ENCODE data around the gene FBXL7.

Gene FBXL7

GRCh38 chr5:15539951-15540350, 40.0 kb downstream of the FBXL7 start:
- DNase-seq (ENCODE audit: low read depth in 2 of 2), result no peak

DNA sequence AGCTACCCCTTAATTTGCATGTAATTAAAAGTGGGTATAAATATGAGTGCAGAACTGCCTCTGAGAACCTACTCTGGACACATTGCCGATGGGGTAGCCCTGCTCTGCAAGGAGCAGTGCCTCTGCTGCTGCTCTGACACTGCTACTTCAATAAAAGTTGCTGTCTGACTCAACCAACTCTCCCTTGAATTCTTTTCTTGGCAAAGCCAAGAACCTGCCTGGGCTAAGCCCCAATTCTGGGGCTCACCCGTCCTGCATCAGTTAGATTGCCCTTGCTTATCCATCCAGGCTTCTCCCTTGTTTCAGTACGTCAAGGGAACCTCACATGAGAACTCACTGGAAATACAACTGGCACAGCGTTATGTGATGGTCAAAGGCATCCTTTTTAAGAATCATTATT, 44.1 kb downstream of the FBXL7 start:
- DNase-seq (ENCODE audit: low read depth in 2 of 2), result no peak

GRCh38 chr5:15545082-15545481, 45.1 kb downstream of the FBXL7 start:
- no peak for DNase-seq (ENCODE audit: low read depth in 2 of 2)

- DNase-seq (ENCODE audit: low read depth in 2 of 2), result no peak
Measured at GRCh38 chr5:15547261-15547839, 47.4 kb downstream of the FBXL7 start.

DNA sequence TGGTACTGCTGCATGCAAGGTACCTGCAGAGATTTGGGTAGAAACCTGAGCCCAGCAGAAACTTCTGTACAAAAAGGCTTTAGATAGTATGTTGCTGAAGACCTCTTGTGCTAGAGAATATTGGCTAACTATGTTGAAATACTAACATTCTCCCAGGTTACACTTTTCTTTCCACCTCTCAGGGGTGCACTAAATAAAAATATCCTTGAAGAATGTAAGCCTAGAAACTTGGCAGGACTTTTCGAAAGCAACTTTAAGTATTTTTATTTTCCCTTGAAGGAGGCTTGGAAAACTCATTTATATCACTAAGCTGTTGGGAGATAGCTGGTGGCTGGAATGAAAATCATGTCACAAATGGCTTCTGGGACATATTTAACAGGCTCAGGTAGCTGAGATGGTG, 50.0 kb downstream of the FBXL7 start:
- DNase-seq (ENCODE audit: low read depth in 2 of 2), result no peak

DNA sequence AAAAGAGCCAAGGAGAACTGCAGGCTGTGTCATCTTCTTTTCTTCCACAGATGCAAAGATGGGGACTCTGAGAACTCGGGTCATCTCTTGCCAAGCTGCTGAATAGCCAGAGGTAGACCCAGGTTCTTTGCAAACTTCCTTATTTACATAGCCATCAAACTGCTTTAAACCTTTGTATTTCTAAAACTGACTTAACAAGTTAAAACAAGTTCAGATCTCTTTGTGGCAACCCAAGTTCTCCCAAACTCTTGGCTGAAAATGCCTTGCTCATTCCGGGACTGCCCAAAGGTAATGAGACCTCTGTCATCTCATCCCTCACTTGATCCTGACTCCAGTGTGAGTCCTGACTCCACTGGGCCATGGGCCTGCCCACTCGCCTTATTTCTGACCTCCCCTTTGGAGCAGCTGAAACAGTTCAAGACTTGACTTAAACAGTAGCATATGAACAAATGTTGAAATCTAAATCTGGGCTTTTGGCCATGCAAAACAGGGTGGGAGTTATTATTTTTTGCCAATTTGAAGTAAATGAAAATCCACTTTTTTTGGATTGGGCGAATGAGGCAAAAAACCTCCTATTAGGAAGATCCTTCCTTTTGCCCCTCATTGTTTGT, 50.6 kb downstream of the FBXL7 start:
- no peak for DNase-seq (ENCODE audit: low read depth in 2 of 2)

DNA sequence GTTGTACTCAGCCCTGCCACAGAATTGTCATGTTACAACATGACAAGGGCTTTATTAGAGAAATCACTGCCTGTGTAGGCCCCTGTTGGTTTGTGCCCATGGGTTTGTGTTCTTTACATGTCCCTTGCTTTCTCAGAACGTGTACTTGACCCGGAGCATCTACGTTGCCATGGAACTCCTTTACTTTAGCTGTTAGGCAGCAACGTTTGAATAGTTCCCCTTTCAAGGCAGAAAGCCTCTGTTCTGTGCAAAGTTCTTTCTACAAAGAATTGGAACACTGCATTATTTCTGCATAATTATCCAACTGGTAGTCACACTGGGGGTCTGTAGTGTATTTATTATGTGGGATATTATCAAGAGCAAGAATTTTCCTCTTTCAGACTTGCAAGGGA, 51.1 kb downstream of the FBXL7 start:
- no peak for DNase-seq (ENCODE audit: low read depth in 2 of 2)

- no peak for DNase-seq (ENCODE audit: low read depth in 2 of 2)
Measured at GRCh38 chr5:15554542-15554941, 54.6 kb downstream of the FBXL7 start.

DNA sequence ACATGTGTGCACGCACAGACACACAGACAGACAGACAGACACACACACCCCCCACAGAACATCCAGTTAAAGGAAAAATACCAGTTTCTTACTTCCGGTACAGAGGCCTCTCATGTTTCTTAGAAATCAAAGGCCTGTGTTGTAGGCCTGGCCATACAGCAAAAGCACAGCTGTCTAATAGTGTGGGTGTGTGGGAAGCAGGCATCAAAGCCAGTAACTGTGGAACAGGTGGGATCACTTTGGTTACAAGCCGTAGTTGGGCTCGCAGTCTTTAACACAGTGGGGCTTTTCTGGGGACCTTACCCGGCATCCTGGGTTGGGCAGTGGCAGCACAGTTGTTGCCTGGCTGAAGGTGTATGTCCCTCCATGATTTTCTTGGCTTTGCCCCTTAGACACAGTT, 55.2 kb downstream of the FBXL7 start:
- DNase-seq (ENCODE audit: low read depth in 2 of 2), result no peak

- no peak for DNase-seq (ENCODE audit: low read depth in 2 of 2)
Measured at GRCh38 chr5:15558240-15558639, 58.3 kb downstream of the FBXL7 start.

DNA sequence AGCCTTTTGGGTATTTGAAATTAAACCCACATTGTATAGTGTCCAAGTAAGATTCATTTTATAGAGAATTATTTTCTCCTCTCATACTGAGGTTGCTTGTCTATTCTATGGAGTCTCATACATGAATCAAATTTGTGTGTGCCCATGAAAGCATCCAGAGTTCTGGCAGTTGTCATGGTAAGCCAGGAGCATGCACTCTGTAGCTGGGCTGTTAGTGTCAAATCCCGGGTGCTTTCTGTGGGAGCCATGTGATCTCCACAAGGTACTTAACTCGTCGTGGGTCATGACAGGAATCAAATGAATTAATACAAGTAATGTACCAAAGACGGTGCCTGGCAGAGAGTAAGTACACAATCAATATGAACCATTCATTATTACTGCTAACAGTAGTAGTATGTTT, 58.7 kb downstream of the FBXL7 start:
- DNase-seq (ENCODE audit: low read depth in 2 of 2), result no peak

GRCh38 chr5:15560421-15560820, 60.4 kb downstream of the FBXL7 start:
- DNase-seq (ENCODE audit: low read depth in 2 of 2), result no peak

GRCh38 chr5:15564523-15564922, 64.5 kb downstream of the FBXL7 start:
- DNase-seq (ENCODE audit: low read depth in 2 of 2), result no peak

DNA sequence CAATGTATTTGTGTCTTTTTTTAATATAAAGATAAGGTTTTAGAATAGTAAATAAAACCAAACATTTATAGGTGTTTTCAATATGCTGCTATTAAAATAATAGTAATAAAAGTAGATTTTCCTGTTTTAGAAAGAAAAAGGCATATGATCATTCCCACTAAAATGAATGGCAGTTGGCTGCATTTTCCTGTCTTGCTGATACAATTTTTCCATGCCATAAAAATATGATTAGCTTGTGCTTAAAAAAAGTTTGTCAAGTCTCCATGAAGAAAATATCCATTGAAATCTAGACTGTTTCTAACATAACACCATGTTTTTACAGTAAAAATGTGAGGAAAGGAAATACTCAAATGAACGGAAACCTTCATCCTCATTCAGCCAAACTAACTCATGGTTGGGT, 65.0 kb downstream of the FBXL7 start:
- DNase-seq (ENCODE audit: low read depth in 2 of 2), result no peak

DNA sequence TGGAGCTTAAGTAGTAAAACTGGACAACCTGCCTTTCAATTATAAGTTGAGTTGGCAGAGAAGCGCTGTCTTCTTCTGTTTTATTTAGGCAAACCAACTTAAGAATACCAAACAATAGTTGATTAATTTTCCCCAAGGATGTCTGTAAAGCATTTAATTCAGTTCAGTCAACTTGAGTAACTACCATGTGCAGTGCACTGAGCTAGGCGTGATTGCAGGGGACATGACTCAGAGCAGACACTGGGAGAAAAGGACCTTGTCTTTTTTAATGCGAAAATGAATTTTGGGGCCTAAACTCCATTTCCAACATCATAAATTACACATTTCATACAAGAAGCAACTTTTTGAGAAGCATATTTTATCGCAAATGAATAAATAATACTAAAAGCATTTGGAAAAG, 66.3 kb downstream of the FBXL7 start:
- no peak for DNase-seq (ENCODE audit: low read depth in 2 of 2)

DNA sequence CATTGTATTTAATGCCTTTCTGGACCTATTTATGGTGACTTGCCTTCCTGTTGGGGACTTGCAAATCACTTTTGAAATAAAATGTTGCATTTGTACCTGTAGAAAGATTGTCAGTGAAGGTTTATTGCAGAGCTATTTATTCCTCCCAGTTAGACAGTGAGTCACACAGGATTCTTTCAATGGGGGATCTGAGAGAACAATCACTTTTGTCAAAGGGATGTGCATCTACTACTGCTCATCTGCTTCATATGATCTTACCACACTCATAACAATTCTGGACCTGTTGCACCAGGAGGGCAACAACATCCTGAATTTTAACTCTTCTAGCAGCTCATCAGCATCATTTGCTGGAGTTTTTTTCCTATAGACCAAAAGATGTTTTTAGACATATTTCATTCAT, 66.8 kb downstream of the FBXL7 start:
- no peak for DNase-seq (ENCODE audit: low read depth in 2 of 2)

DNA sequence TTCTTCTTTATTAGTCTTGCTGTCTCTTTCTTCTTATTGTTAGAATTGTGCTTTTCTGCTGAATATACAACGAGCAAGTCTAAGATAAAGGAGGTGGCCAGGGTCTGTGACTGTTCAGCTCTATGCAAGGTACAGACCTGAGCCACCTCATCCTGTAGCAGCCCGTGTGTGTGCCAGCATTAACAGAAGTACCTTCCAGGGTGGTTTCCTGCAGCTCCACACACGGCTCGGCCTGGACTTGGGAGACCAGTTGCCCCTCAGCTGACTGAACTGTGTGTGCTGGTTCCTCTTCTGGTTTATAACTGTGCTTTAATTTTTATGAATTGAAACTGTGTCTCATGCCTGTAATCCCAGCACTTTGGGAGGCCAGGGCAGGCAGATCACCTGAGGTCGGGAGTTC, 70.5 kb downstream of the FBXL7 start:
- DNase-seq (ENCODE audit: low read depth in 2 of 2), result no peak

DNA sequence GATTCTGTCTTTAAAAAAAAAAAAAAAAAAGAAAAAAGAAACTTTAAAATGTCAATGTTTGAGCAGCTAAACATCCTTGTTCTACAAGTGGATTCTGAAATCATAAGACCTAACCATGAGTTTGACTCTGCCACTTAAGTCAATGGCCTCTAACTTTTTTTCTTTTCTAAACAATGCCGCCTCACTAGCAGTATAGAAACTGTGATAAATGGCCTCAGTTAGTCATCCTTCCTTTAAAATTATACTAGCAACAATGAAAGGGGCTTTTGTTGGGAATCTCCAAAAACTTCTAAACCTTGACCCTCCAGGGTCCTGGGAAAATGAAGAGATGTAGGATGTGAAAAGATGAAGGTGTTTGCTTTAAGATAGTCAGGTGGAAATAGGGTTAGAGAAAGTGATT, 71.1 kb downstream of the FBXL7 start:
- no peak for DNase-seq (ENCODE audit: low read depth in 2 of 2)

DNA sequence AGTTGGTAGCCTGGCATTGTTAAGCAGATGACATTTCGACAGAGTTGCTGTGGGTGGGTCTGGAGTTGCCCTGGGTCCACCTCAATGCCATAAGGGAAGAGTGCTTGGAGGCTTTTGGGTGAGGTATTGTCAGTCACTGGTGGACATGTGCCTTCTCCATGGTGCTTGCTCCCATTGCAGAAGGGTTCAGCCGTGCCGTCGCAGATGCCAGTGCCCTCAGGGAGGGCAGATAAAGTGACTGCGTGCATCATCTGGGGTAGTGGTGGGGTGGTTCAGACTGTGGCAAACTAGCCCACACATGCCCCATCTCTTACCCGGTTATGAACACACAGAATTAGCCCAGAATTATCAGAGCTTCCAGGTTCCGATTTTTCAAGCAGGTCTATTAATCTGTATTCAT, 71.6 kb downstream of the FBXL7 start:
- DNase-seq (ENCODE audit: low read depth in 2 of 2), result no peak

- DNase-seq (ENCODE audit: low read depth in 2 of 2), result no peak
Measured at GRCh38 chr5:15573590-15573989, 73.6 kb downstream of the FBXL7 start.

DNA sequence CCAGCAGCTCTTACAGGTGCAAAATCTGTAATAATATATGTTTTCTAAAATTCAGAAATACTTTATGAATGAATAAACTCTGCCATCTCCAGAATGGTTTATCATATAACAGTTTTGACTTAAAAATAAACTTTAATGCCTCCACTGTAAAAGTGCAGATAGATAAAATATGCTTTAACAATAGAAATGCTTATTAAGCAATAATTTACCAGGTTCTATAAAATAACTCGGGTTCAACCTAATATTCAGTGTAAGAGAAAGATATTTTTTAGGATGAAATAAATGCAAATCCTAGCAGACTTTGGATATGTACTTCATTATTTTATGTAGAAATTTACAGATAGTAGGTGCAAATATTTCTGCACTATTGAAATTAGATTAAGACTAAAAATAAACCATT, 74.1 kb downstream of the FBXL7 start:
- DNase-seq (ENCODE audit: low read depth in 2 of 2), result no peak

DNA sequence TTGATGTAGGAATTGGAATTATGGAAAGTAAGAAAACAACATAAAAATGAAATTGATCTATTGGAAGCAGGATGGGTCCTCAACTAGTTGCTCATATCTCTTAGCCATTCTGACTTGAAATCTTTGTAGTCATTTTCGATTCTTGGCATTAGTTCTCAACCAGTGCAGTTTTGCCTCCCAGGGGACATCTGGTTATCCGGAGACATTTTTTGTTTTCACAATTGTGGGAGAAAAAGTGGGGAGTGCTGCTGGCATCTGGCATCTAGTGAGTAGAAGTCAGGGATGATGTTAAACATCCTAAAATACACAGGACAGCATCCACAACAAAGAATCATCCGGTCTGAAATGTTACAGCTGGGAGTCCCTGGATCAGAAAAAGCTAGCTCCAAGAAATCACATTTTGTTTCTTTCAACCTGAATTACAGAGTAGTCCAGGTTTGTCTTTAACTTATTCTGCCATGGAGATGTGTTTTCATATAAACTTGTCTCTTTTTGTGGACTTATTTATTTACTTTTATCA, 74.9 kb downstream of the FBXL7 start:
- no peak for DNase-seq (ENCODE audit: low read depth in 2 of 2)

- DNase-seq (ENCODE audit: low read depth in 2 of 2), result no peak
Measured at GRCh38 chr5:15575666-15576065, 75.7 kb downstream of the FBXL7 start.

DNA sequence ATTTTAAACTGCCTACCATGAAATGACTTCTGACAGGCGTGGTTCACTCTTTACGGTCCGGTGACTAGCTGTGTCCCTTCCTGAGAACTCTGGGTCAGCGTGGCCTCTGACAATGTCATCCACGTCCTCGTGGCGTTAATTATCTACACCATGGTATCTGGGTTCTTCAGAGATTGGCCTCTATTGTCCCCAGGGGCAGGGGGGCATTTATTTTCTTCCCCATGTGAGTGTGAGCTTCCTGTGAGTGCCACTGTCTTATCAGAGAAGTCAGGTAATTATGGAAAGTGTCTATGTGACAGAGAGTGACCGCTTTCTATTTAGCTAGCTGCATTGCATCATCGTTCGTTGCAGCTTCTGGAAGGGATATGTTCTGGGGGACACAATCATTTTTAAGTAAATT, 77.2 kb downstream of the FBXL7 start:
- DNase-seq (ENCODE audit: low read depth in 2 of 2), result no peak
